Cerebellar nuclear complex (tissue), 1 donor: ENCODE results near the gene CNTFR.
A peak's percentile ranks its signal among the peaks of the same experiment; 100 is the strongest.

Experiments used
- DNase-seq, 2 experiments: peaks; one replicate each; lab custom pipeline; 2025; lab: John Stamatoyannopoulos, UW

Gene CNTFR

DNA sequence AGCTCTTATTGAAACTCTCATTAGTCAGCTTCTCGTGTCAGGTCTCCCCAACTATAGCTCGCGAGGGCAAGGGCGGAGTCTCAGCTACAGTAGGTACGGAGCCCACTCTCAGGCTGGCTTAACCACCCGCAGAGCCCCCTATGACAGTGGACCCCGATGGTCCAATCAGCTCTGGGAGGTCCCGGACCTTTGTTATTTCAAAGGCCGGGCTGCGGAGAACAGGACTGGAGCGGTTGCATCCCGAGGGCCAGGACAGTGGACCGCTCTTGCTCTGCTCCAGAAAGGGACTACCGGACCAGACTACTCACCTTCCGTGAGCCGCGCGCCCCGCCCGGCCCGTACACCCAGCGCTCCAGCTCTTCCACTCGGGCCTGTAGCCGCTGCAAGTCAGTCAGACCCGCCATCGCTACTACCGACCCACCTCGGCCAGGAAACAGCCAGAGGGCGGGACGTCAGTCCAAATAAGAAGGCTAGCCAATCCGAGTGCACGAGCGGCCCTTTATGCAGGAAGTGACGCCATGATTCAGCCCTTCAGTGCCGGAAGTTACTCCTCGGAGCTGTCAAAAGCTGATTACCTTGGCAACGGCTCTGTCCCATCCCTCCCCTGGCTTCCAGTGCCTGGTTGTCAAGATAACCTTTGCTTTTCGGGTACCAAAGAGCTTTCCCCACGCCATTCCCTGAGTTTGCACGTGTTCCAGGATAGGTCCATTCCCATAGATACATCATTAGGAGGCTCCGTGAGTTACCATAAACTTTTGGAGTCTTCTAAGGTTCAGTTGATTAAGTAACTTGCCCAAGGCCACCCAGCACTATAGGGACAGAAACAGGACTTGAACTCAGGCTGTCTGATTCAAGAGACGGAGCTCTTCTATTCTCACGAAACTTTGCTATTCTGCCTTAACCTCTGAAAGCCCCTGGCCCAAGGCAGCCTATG lies 30.8 kb upstream of the CNTFR start, which contains the start of gene DCTN3:
Gene DCTN3 (minus strand): TSS at position 435 of the 934 bp plus-strand sequence. CDS start 31 bp downstream, at position 404.
- peak; percentile 88 to 95 for DNase-seq

DNA sequence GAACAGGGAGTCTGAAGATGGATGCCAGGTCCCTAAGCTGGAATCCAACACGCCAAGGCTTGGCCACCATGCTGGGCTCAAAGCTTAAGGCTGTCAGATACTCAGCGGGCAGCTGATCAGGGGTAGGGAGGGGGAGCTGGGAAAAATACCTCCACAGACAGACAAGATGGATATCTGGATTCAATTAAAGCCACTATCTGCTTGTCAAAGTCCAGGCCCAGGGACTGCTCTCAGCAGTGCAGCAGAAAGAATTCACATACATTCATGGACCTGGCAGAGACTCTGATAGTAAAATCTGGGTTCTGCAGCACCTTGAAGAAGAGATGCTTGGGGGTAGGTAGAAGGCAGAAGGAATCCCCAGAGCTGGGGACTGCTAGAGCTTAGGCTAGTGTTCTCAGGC lies 25.6 kb upstream of the CNTFR start:
- no peak for DNase-seq

DNA sequence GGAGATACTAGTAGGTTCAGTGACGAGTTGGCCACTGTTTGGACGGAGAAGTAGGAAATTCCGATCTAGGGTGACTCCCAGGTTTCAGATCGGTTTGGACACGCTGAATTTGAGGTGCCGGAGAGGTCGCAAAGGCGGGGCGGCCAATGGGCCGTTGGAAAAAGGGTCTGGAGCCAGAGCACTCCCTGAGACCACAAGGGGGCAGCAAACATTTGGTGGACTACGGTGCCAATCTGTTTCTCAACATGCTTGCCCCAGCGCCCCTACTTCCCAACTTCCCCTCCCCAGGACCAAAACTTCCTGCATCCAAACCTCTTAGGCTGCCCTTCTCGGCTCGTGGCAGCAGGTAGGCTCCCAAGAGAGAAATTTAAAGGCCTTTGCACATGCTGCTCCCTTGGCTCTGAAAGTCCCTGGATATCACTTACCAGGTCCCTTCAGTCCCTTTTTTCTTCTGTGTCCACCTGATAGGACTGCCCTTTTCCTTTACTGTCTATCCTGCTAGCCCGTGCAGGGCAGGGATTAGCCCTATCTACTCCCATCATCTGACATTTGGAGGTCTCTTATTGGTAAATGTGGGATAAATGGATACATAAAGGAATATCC lies 23.4 kb upstream of the CNTFR start:
- peak in 1 of 2 experiments; percentile 55 for DNase-seq

DNA sequence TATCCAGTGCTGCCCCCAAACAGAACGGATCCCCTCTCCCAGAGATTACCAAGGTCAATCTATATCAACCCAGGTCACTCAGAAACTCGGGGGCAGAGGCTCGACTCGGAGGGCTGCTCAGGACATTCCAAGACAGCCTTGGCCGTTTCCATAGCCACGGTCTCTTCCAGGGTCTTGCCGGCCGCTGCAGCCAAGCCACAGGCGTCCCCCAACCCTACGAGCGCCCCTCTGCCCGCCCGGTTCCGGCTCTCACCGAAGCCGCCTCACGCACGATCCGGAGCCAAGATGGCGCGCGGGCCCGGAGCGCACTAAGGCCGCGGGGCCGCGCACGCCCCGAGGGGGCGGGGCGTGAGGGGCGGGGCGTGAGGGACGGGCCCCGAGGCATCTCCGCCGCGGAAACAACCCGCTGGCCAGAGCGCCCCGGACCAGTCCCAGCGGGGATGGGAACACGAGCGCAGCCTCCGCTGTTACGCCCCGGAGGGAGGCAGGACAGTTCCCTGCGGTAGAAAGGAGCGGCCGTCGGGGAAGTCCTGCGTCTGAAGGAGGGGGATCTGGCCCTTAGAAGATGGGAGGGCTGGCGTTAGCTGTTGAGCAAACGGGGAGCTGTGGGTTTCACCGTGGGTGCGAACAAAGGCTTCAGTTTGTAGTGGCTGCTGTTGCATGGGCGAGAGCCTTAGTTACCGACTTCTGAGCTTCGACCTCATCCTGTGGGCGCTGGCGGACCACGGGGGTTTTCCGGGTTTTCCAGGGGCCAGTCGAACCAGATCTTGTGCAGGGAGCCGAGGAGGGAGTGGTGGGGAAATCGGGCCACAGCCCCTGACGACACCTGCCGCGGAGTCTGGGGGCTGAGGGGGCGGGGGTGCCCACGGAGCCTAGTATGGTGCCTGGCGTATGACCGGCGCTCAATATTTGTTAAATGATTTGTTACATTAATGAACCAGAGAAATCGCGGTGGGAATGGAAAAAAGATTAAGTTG lies 22.6 kb upstream of the CNTFR start, which contains the start of gene RPP25L:
Gene RPP25L (minus strand): TSS at position 287 of the 977 bp plus-strand sequence. CDS start 801 bp downstream, outside the sequence.
- DNase-seq, result peak in 1 of 2 experiments; percentile 20

DNA sequence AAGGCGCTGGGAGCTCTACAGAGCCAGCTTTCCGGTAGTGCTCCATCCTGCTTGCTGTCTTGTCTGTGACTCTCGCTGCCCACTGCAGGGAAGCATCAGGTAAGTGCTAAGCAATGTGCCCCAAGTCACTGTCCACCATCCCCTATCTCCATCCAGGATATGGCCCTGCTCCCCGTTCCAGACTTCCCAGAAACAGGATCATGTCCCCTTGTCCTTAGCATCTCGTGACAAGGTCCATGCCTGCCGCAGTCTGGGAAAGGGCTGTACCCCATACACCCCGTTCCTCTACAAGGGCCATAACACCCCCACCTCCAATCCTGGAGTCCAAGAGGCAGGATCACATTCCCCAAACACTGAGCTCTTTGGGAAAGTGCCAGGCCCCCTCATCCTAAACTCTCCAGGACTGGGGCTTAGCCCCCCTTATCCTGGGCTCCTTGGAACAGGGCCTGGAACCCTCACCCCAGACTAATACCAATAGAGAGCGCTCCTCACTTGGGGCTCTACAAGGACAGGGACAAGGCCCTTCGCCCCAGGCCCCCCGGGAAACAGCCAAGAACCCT lies 21.8 kb upstream of the CNTFR start:
- no peak for DNase-seq

DNA sequence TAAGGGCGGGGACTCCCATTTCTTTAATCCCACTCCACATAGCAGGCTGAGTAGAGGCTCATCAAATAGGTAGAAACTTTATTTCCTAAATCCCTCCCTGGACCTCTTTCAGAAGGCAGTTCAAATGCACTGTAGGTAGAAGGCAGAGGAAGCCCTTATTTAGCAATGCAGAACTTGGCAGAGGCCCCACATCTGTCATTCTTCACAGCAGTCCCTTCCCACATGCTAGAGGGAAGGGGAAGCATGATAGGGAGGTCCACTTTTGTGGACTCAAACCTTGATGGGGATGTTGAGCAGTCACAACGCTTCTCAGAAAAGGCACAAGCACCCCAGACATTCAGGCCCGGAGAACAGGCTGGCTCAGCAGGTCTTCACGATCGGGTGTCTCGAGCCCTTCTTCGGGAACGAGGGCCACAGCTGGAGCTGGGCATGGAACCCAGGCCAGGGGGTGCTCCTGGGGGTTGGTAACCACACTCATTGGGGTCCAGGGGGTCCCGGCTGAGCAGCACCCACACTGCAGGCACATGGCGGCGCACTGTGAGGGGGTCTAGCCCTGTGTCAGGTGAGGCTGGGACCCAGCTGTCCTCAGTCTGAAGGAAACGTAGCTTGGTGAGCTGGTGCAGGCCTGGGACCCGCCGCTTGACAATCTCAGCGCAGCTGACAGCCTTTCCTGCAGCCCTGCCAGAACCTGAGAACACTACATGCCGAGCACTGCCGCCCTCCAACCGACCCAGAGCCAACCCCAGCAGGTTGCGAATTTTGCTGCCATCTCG lies 21.1 kb upstream of the CNTFR start:
- no peak for DNase-seq

DNA sequence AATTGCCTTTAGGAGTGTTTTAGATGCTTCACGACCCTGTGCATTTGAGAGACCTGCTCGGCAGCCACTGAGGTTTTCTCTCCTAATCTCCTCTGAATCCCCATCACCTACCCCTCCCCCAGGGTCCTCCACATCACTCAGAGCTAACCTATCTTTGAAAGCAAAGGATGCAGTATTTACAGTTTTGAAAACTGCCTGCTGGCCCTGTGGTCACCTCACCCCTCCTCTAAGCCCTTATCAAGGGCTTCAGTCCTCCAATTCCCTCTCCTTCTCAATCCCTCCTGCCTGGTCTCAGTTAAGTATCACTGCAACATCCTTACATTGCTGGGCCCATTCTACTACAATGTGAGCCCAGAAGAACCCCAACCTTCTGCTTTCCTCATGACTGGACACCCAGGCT lies 17.8 kb upstream of the CNTFR start:
- DNase-seq, result no peak

DNA sequence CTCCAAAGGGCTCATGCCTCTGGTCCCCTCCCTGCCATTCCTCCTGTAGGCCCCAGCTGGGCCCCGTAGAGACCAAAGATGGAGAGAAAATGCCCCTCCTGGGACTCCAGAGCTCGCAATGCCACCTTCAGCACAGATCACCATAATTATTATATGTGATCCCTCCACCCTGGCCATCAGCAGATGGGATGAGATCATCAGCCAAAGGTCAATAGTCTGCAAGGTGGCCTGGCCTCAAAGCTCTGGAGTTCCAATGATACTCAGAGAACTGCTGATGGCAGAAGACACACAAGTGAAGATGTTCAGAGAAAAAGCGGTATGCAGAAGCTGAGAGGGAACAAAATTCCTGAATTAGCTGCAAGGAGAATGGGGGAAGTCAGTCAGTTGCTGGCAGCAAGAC lies 17.4 kb upstream of the CNTFR start:
- DNase-seq, result no peak

DNA sequence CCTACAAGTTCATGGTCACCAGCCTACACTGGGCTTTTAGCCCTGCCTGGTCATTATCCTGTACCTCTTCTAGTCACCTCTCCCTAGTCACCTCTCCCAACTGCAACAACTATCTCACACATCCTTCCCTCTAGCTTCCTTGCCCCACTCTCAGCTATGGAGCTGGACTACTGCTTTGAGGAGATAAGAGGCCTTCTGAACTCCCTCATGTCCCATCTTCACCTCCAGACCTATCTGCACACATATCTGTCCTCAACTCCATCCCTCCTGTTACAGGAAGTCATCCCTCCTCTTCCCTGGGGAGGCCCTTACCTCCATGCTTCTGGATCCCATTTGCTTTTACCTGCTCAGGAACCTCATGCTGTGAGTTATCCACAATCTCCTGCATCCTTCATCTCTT lies 16.7 kb upstream of the CNTFR start:
- DNase-seq, result no peak

DNA sequence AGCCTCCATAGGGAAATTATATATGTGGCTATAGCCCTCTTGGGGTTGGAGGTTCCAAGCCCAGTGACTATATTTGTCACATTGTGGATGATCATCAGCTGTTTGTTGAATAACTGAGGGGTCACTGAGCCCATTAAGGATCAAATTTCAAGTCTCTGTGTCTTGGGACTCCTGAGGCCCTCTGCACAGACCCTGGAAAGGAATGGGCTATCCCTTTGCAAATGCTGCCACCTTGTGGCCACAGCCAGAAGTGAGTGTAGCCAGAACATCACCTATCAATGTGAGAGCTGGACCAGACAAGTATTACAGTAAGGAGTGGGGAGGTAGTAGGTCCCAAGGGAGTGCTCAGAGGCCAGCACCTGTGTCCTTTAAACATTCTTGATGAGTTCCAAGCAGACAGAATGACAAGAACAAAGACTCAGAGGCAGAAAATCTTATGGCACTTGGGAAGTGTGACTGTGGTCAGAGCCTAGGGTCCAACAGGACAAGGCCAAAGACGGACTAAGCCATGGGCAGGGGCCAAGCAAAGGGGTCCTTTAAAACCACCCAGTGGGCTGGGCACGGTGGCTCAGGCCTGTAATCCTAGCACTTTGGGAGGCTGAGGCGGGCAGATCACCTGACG lies 14.2 kb upstream of the CNTFR start:
- DNase-seq, result peak in 1 of 2 experiments; percentile 76

DNA sequence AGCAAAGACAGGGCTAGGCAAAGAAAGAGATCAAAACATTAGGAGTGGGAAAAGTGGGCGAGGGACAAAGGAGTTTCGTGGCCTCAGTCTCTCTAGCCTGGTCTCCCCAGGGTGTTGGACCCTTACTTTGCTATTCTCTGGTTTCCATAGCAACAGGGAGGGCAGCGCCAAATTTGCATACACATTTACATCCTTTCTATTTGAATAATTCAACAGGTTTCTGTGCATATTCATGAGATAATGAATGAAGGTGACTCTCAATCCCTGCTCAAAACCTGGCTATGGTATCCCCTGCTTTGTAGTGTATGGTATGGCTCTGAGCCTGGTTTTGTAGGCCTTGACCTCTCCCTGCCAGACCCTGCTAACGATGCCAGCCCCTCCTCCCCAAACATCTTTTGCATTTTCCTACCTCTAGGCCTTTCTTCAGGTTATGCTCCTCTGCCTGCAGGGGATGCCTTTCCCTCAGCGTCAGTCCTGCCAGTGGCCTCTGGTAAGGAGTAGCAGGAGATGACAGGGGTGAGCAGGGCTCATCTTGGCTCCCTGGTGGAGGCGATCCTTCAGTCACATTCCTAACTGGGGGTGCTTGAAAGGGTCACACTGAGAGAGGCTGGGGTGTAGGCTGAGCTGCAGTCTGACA lies 12.5 kb upstream of the CNTFR start:
- DNase-seq, result no peak

DNA sequence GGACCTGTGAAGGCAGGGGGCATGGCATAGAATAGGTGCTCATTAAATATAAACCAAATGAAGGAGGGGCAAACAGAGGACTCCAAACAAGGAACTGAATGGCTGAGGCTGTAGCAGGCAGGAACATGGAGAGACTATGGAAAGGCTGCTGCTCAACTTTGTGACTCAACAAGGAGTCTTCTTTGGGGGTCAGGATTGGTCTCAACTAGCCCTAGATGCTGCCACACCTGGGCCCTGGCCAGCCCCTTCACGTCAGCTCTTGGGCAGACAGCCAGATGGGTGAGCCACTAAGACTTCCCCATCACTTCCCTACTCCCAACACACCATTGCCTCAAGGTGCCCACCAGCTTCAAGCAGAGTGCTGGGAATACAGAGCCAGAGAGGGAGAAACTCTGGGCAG lies 11.4 kb upstream of the CNTFR start:
- no peak for DNase-seq

DNA sequence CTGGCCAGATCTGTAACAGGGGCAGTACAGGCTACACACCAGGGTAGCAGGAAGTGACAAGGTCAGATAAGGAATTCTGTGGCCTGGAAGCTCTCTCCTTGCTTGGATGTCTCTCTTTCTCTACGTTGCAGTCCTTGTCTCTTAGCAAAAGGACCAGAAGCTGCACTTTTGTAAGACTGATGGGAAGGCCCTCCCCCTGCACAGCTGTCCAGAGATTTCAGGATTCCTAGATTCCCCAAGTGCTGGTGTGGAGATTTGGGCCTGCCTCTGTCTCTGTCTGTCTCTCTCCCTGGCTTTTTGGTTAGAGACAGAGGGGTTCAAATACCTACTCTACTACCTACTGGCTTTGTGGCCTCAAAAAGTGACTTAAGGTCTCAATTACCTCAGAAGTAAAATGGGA lies 10.0 kb upstream of the CNTFR start:
- no peak for DNase-seq

DNA sequence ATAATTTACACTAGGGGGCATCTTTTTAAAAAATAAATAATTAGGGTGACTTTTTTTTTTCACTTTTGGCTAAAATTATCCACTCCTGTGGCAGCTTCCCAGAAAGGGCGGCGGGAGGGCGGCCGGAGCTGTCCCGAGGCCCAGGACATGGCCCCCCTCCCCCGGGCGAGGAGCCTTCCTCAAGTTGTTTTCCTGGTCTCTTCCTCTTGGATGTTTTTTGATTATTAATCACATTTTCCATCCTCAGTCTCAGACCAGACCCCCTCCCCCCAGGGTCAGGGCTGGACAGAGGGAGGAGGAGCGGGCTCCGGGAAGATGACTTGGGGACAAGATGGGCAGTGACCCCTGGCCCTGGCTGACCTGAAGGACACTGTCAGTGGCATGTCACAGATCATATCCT lies 4.7 kb upstream of the CNTFR start:
- DNase-seq, result no peak

DNA sequence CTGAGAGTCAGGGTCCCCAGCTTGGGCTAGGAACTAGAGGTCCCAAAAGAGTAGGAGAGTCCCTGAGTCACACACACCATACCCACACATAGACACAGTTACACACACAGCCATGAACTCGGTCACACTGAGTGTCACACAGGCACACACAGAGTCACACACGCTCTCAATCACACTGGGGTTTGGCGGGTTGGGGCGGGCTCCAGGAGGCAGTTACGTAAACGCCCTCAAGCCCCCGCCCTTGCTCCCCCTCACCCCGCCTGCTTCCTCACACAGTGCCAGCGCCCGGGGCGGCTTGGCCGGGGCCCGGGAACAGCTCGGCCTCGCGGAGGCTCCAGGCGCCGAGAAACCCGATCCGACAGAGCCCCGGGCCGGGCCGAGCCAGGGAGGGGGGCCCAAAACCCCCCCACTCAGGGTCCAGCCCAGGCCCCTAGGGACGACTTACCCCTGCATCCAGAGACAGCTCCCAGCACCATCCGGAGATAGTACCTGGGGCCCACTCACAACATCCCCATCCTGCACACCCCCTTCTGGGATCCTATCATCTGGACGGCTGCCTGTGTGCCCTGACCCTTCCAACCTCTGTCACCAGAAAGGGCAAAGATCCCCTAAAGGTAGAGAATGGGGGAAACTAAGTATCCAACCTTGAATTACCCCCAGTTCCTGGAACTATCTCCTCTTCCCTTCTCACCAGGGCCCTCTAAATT lies 3.5 kb upstream of the CNTFR start:
- no peak for DNase-seq

DNA sequence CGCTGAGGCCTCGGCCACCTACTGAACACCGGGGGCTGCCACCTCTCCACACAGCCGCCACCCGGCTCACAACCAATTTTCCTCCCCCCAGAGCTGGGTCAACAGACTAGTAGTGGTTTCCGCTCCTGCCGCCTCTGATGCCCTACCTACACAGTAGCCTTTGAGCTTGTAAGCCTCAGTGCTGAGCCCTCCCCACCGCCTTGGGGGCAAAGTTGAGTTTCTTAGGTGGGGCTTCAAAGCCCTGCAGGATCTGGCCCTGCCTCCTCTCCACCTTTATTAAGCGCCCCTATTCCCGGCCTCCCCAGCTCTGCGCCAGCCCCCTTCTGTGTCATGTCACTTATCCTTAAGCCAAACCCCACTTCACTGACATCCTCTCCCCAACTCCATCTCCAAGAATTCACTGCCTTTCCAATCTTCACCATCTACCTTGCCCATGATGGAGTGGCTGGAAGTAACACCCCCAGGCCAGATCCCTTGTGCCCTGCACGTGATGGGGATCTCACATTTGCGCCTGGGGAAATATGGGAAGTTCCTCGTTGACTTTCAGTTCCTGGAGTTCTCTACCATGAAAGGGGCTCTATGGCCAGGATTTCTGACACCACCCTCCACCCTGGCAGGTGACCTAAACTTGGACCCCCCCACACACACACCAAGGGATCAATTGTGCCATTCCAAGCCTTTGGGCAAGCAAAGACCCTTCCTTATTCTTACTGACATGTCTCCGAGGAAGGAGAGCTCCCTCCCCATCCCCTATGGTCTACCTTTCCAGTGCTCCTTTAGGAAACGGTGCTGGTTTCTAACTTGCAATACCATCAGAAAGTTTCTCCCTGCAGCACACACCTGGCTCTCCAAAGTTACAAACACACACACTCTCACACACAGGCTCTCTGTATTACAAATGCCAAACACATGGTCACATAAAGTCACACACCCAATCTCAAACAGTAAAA lies 2.7 kb upstream of the CNTFR start:
- DNase-seq, result no peak

DNA sequence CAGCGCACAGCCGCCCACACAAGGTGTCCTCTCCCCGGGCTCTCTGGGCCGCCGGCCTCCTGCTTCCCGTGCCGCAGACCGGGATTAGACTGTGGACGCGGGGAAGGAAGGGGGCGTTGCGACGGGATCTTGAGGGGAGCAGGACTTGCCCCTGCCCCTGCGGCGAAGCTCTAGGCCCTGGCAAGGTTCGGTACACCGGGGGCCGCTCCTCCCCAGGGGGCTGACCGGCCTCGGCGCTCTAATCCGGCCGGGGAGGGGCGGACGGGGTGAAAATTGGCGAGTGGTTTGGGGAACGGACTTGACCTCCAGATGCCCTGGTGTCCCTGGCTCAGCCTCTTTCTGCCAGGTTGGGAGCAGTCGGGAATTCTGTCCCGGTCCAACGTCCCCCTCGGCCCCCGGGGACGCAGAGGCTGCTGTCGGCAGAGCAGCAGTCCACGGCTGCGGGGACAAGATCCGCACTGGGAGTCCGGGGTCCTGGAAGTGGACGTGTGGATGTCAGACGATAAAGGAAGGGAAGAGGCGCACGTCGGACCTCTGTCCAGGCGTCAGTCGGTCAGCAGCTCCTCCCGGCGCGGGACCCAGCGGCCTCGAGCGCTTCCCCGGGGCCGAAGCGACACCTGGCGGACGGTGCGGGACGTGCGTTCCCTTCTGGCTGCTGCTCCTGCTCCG lies 1.9 kb upstream of the CNTFR start:
- DNase-seq, result peak in 1 of 2 experiments; percentile 52
